D721Med (cell line): Measurements from ENCODE around the gene PCDHB16.
"Not testable (repeated sequence)": the region's sequence is repeated elsewhere in the genome, so short reads cannot be mapped to it uniquely, and the experiment has no call there.

Source experiments
- DNase-seq: peaks from one replicate; pipeline ENCODE4 v3.0.0; 2011; ENCODE audit warnings: low spot score; ENCODE audit not compliant: insufficient read length
- FAIRE-seq: peaks from 2 replicates; lab custom pipeline; 2011; peaks lifted over from hg19 to GRCh38; lab: Jason Lieb, UNC
- CTCF ChIP-seq: IDR thresholded peaks from 2 replicates; pipeline ENCODE4 v1.5.1; 2012; ENCODE audit warnings: mild to moderate bottlenecking, control low read depth; ENCODE audit not compliant: insufficient read depth; ENCODE audit errors: missing control alignments

PCDHB16 gene

GRCh38 chr5:141180313-141180712, 1.9 kb upstream of the PCDHB16 start:
- no peak for FAIRE-seq
- no peak for DNase-seq
- TF ChIP-seq CTCF = no peak

- FAIRE-seq, DNase-seq: not testable (repeated sequence)
These were observed 2.1 kb downstream of the PCDHB16 start for GRCh38 chr5:141184117-141184855.

GRCh38 chr5:141186897-141187512, 4.8 kb downstream of the PCDHB16 start, which contains the start of gene PCDHB9:
PCDHB9 (plus strand) TSS chr5:141187161; CDS start chr5:141187319, 158 bp downstream.
- DNase-seq = peak; percentile 60
- FAIRE-seq = peak; percentile 46
- TF ChIP-seq CTCF = peak; percentile 23

- not testable (repeated sequence) for DNase-seq, FAIRE-seq
These were observed 6.5 kb downstream of the PCDHB16 start for GRCh38 chr5:141188682-141189081.

- DNase-seq, FAIRE-seq: not testable (repeated sequence)
These were observed 6.9 kb downstream of the PCDHB16 start for GRCh38 chr5:141189131-141189530.

- TF ChIP-seq CTCF = peak; percentile 16
- peak; percentile 75 for FAIRE-seq
- peak; percentile 66 for DNase-seq
These were observed 10.0 kb downstream of the PCDHB16 start, which contains the start of gene PCDHB10 for GRCh38 chr5:141192110-141192725. PCDHB10 (plus strand) TSS chr5:141192353; CDS start chr5:141192553, 200 bp downstream.

- not testable (repeated sequence) for DNase-seq, FAIRE-seq
These were observed 12.1 kb downstream of the PCDHB16 start for GRCh38 chr5:141194332-141194731.

GRCh38 chr5:141196363-141196762, 14.2 kb downstream of the PCDHB16 start:
- FAIRE-seq = no peak
- no peak for TF ChIP-seq CTCF
- no peak for DNase-seq
